GM18505 (cell line): Measurements from ENCODE around the gene ECT2.
"Not testable (repeated sequence)": the region's sequence is repeated elsewhere in the genome, so short reads cannot be mapped to it uniquely, and the experiment has no call there.

Experiments used
- ATAC-seq: cut with Tn5 transposase; IDR thresholded peaks from one replicate; pipeline ENCODE4 v1.9.1; 2021; ENCODE audit not compliant: unreplicated experiment
- POLR2A ChIP-seq: IDR thresholded peaks from 4 replicates; pipeline ENCODE4 v1.6.1; 2011; ENCODE audit warnings: borderline replicate concordance; ENCODE audit not compliant: insufficient read depth, insufficient read length; ENCODE audit errors: extremely low read depth

ECT2 gene

GRCh38 chr3:172808969-172809546, 58.5 kb downstream of the ECT2 start:
- no peak for ATAC-seq
- no peak for TF ChIP-seq POLR2A

GRCh38 chr3:172811099-172811498, 60.6 kb downstream of the ECT2 start:
- no peak for TF ChIP-seq POLR2A
- no peak for ATAC-seq

GRCh38 chr3:172813462-172813861, 62.9 kb downstream of the ECT2 start:
- TF ChIP-seq POLR2A, result no peak
- no peak for ATAC-seq

GRCh38 chr3:172814738-172815137, 64.2 kb downstream of the ECT2 start:
- TF ChIP-seq POLR2A, result no peak
- ATAC-seq, result no peak

GRCh38 chr3:172815857-172816256, 65.3 kb downstream of the ECT2 start:
- no peak for ATAC-seq
- no peak for TF ChIP-seq POLR2A

GRCh38 chr3:172816281-172816680, 65.8 kb downstream of the ECT2 start:
- no peak for TF ChIP-seq POLR2A
- ATAC-seq, result no peak

GRCh38 chr3:172816968-172817367, 66.4 kb downstream of the ECT2 start:
- TF ChIP-seq POLR2A, result no peak
- ATAC-seq, result no peak

- ATAC-seq, result no peak
- TF ChIP-seq POLR2A, result no peak
These were observed 70.0 kb downstream of the ECT2 start for GRCh38 chr3:172820492-172820891.

GRCh38 chr3:172824229-172824628, 73.7 kb downstream of the ECT2 start:
- TF ChIP-seq POLR2A, result no peak
- ATAC-seq, result no peak

GRCh38 chr3:172827231-172827630, 76.7 kb downstream of the ECT2 start:
- not testable (repeated sequence) for ATAC-seq

- no peak for TF ChIP-seq POLR2A
- no peak for ATAC-seq
These were observed 82.5 kb downstream of the ECT2 start for GRCh38 chr3:172832983-172833382.

GRCh38 chr3:172836390-172836997, 86.0 kb downstream of the ECT2 start:
- ATAC-seq, result peak; percentile 68
- TF ChIP-seq POLR2A, result no peak

GRCh38 chr3:172839679-172840078, 89.2 kb downstream of the ECT2 start:
- TF ChIP-seq POLR2A, result no peak
- no peak for ATAC-seq

- no peak for ATAC-seq
- no peak for TF ChIP-seq POLR2A
These were observed 89.9 kb downstream of the ECT2 start for GRCh38 chr3:172840463-172840862.

- no peak for ATAC-seq
- no peak for TF ChIP-seq POLR2A
These were observed 90.4 kb downstream of the ECT2 start for GRCh38 chr3:172840913-172841312.

GRCh38 chr3:172844428-172844827, 93.9 kb downstream of the ECT2 start:
- TF ChIP-seq POLR2A, result no peak
- no peak for ATAC-seq

- peak; percentile 72 for ATAC-seq
- TF ChIP-seq POLR2A, result no peak
These were observed 95.6 kb downstream of the ECT2 start for GRCh38 chr3:172846103-172846561.
